GM19240 (cell line): Measurements from ENCODE around the gene PTCD2.
"Not testable (repeated sequence)": the region's sequence is repeated elsewhere in the genome, so short reads cannot be mapped to it uniquely, and the experiment has no call there.

Experiments
- DNase-seq: peaks from one replicate; pipeline ENCODE4 v3.0.0; 2011; ENCODE audit warnings: low spot score; ENCODE audit not compliant: insufficient read length

The PTCD2 gene

DNA sequence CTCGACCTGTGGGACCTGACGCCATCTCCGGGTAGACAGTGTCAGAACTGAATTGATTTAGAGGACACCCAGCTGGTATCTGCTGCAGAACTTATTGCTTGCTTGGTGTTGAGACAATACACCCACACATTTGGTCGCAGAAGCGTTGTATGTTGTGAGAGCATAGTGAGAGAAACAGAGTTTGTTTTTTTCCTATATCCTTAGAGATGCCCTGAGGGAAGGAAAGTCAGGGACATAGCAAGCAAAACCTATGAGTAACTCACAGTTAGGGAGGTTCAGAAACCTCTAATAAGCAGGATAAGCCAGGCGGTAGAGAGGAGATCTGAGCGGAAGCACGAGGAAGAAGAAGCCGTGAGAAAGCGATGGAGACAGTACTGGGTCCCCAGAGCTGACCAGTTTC lies 59.8 kb downstream of the PTCD2 start:
- DNase-seq = no peak

- DNase-seq = peak; percentile 21
Measured at GRCh38 chr5:72380492-72381274, 60.5 kb downstream of the PTCD2 start.

- no peak for DNase-seq
Measured at GRCh38 chr5:72383280-72383679, 63.1 kb downstream of the PTCD2 start.

DNA sequence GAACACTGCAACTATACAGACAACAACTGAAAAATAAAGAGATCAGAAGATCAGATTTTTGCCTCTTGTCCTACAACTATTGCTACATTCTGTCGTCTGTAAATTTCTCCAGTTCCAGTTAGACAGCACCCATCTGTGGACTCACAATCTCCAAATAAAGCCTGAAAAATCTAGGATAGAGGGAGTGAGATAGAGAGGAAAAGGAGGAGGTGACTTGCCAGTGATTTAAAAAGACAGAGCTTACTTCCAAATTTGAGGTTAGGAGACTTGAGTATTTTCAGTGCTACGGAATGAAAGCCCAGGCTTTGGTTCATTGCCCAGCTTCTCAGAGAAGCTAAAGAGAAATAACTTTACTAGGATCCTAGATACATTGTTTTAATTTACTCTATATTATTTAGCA lies 63.6 kb downstream of the PTCD2 start:
- no peak for DNase-seq

DNA sequence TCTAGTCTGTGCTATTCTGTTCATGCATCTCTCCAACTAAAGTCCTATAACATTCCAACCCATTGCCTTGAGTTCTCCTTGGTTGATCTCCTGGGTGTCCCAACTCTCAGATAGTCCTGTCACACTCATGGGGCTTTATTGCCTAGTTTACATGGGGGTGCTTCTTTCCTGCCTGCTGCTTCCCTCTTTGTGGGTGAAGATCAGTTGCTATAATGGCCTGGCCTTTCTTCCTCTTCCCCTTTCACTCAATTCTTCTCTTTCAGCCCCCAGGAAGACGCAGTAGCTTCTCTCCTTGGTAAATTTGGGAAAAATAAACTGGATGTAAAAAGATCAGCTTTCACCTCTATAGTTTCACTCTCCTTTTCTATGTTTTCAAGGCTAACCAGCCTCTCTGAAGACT lies 66.5 kb downstream of the PTCD2 start:
- no peak for DNase-seq

- no peak for DNase-seq
Measured at GRCh38 chr5:72387985-72388384, 67.8 kb downstream of the PTCD2 start.

DNA sequence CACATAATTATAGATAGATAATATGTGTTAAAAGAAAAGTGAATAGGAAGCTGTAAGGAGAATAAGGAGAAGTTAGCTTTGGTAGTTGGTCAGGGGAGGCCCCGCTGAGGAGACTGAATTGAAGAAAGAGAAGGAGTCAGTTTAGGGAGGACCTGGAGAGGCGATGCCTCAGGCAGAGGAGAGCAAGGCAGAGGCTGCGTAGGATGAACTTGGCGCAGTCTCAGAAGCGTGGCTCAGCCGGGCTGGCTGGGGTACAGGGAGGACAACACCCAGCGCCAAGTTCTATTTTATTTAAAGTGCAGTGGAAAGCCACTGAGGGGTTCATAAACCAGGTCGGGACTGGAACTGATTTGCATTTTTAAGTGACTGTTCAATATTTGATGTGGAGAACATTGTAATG lies 68.5 kb downstream of the PTCD2 start:
- DNase-seq = no peak

GRCh38 chr5:72390836-72391235 lies 70.7 kb downstream of the PTCD2 start:
- no peak for DNase-seq

GRCh38 chr5:72392326-72392733 lies 72.2 kb downstream of the PTCD2 start:
- no peak for DNase-seq

DNA sequence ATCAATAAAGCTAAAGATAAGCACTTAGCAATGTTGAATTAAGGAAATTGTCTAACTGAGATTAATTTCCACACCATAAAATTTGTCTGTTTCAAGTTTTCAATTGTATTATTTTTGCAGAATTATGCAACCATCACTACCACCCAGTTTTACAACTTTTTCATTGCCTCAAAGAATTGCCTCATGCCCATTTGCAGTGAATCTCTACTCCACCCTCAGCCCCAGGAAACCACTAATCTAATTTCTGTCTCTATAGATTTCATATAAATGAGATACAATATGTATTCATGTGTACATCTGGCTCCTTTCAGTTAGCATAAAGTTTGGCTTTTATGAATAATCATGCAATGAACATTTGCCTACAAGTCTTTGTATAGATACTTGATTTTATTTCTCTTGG lies 72.9 kb downstream of the PTCD2 start:
- DNase-seq = no peak

DNA sequence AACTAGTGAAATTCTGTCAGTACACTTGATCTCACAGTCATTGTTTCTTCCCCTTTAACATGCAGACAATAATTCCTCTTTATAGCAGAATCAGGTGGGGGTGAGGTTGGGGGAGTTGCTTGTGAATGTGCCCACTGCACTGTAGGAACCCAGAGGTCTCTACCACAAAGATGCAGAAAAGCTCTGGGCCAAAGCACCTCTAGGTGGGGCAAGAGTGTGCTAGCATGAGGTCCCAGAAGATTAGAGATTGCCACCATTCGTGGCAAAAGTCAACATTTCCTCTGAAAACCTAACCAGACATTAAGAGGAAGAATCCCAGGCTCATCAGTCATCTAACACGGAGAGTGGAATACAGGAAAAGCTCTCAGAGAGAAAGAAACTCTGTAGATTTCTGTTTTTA lies 74.5 kb downstream of the PTCD2 start:
- DNase-seq = peak; percentile 23

GRCh38 chr5:72397836-72398235 lies 77.7 kb downstream of the PTCD2 start:
- no peak for DNase-seq

DNA sequence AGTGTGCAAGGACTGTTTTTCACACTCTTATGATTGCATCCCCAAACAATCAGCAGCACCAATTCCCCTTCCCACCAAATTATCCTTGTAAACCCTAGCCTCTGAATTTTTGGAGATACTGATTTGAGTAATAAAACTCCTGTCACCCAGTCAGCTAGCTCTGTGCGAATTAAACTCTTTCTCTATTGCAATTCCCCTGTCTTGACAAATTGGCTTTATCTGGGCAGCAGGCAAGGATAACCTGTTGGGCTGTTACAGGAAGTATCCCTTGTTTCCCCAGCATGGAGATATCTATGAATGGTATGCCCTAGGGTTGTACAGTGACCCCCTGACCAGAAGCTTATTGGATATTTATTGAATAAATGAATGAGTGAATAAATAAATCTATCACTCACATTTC lies 80.8 kb downstream of the PTCD2 start:
- no peak for DNase-seq

DNA sequence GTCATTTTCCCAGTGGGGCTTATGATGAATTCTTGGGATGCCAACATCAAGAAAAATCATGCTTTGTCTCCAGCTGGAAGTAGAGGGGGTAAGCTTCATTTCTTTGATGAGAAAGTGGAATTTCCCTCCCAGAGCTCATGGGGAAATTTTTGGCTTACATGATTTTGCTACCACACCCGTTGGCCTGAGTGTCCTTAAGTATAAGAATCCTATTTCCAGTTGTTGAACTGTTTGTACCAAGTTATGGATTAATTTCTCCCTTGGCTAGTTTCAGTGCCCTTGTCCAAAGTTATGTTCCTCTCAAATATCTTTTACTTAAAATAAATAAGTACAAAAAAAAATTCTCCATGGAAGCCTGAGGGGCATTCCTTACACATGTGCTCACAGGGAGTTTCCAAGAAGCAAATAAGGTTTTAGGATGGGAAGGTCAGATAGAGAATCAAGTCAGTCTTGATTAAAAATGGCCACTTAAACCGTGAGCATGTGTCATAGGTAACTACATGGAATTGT lies 82.3 kb downstream of the PTCD2 start:
- DNase-seq = no peak

GRCh38 chr5:72402959-72403628 lies 82.9 kb downstream of the PTCD2 start:
- no peak for DNase-seq

GRCh38 chr5:72404771-72405170 lies 84.6 kb downstream of the PTCD2 start:
- not testable (repeated sequence) for DNase-seq

- DNase-seq = no peak
Measured at GRCh38 chr5:72407078-72407477, 86.9 kb downstream of the PTCD2 start.

DNA sequence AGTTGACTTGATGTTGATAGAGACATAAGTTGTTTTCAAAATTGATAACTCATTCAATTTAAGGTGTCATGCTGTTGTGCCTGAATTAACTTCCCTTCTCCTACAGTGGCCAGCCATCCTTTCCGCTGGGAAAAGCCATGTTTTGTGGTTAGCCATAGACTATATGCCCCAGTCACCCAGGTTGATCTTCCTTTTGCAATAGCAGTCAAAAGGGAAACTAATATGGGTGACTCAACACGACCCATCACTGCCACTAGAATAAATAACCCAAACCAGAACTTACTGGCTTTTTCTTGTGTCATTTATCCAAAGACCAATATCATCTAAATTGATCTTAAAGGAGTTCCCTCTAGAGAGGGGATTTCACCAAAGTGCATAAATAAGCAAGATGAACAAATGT lies 87.4 kb downstream of the PTCD2 start:
- no peak for DNase-seq

DNA sequence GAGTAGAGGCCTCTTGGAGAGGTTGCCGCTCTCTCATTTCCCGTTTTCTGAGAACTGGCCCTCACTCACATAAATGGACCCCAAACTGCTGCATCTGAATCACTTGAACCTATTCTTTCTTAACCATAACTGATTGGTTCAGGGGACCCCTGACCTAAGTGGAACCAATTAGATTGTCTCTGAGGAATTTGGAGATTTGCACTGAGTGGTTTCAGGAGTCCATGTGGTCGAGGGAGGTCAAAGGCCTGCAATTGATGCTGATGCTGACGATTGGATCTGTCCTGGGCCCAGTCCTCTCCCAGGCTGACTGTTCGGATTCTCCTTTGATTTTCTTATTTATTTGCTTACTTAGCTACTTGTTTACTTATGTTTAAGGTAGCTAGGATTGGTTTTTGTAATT lies 88.0 kb downstream of the PTCD2 start:
- no peak for DNase-seq

DNA sequence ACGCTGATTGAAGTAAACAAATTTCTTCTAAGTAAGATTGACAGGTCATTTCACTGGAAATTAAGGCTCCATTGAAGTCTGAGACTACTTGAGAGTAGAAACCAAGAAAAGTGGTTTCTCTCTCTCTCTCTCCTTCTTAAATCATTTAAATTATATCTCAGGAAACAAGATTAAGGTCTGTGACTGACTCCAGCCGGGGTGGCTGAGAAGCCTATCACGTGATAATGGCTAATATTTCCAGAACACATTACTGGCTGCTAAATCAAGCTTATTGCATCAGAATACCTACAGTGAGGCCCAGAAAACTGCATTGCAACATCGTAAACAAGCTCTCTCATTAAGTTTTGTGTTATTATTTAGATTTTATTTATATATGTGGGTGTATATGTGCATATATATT lies 88.4 kb downstream of the PTCD2 start:
- DNase-seq = no peak

GRCh38 chr5:72410688-72411295 lies 90.6 kb downstream of the PTCD2 start:
- no peak for DNase-seq

DNA sequence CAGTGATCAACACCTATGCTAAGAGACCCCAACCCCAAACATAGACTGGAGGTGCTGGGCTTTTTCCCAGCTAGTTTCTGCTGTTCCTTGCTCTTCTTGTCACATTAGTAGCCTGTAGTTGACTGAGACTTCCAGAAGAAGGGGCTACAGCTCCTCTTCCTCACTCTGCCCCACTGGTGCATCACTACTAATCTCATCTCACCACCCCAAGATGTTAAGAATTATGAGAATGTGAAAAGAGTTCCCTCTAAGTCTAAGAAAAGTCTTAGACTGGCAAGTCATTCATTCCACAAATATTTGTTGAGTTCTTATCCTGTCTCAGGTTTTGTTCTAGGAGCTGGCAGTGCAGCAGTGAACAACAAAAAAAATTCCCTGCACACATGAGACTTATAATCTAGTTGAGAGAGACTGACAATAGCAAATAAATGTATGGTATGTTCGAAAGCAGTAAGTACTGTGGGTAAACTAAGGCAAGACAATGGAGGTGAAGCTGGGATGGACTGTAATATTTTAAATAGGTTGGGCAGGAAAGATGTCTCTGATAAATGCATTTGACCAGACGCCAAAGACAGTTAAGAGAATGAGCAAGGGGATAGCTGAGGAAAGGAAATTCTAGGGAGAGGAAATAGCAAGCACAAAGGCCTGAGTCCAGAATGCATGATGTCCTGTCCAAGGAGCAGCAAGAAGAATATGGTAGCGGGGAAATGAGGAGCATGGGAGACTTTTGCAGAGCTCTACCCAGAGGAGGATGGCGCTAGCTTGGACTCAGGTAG lies 92.3 kb downstream of the PTCD2 start:
- DNase-seq = no peak
